Endothelial cell of umbilical vein (primary cell): ENCODE results near the gene RABL3. TPM values are rescaled to one million over a fixed set of nuclear protein-coding genes. Genes with fewer than 3 reads are reported as not detected.

Experiments
- BruUV-seq: library from RNA; stranded (reverse); fragments of 400-500 nt; replicated peaks from 2 replicates; lab custom pipeline; 2021; lab: Mats Ljungman, UMichigan
- CTCF ChIA-PET: fragments of 300-600, 350-600 bp; sonication (Branson Sonifier 250); formaldehyde crosslinking; loops from one replicate; lab custom pipeline; 2021; ENCODE audit warnings: antibody characterized with exemption, inconsistent platforms; lab: Charles Lee
- POLR2A ChIA-PET: fragments of 300-600, 350-600 bp; sonication (Branson Sonifier 250); formaldehyde crosslinking; loops from one replicate; lab custom pipeline; 2021; ENCODE audit warnings: antibody characterized with exemption, inconsistent platforms; lab: Charles Lee
- DNase-seq: peaks from one replicate; pipeline ENCODE4 v3.0.0-alpha.2; 2011; ENCODE audit warnings: low read depth, low spot score
- FAIRE-seq: peaks from 2 replicates; lab custom pipeline; 2011; peaks lifted over from hg19 to GRCh38; lab: Jason Lieb, UNC
- H2AFZ ChIP-seq: 2 replicates; pipeline ENCODE4 v1.6.0; 2012; ENCODE audit warnings: low read depth, low read length, control low read depth, inconsistent platforms
- H3K27ac ChIP-seq: 2 replicates; pipeline ENCODE4 v1.5.1; 2011; ENCODE audit warnings: low read depth, mild to moderate bottlenecking, control low read depth, low read length, moderate library complexity; ENCODE audit not compliant: insufficient read depth
- H3K27me3 ChIP-seq, 2 experiments: 2 replicates each; pipeline versions ENCODE4 v1.6.0 to v1.6.1; 2011; ENCODE audit warnings: low read length in 2 of 2, mixed read lengths in 1 of 2; ENCODE audit not compliant: control insufficient read depth in 2 of 2, insufficient read depth in 2 of 2
- H3K36me3 ChIP-seq, 2 experiments: 2 replicates in 1 of 2; 3 replicates in 1 of 2; pipeline ENCODE4 v1.5.1; 2011; ENCODE audit warnings: low read length in 2 of 2, mild to moderate bottlenecking in 1 of 2, moderate library complexity in 1 of 2; ENCODE audit not compliant: control insufficient read depth in 2 of 2, insufficient read depth in 2 of 2; ENCODE audit errors: extremely low read depth in 1 of 2
- H3K4me1 ChIP-seq: 3 replicates; pipeline ENCODE4 v1.5.1; 2011; ENCODE audit warnings: mild to moderate bottlenecking, low read length; ENCODE audit not compliant: control insufficient read depth, insufficient read depth; ENCODE audit errors: extremely low read depth
- H3K4me2 ChIP-seq: 2 replicates; pipeline ENCODE4 v1.6.1; 2011; ENCODE audit warnings: low read length, control low read depth, mixed read lengths; ENCODE audit not compliant: insufficient read depth
- H3K4me3 ChIP-seq, 3 experiments: fragments of 200-600 bp in 1 of 3; sonication (generic), shearing (Covaris generic) in 1 of 3; replicated peaks in 1 of 3; 2 replicates each; pipeline ENCODE4 v1.5.1; 2011 to 2016; ENCODE audit warnings: control low read depth in 3 of 3, low read length in 3 of 3, mild to moderate bottlenecking in 2 of 3, inconsistent platforms in 1 of 3, low read depth in 1 of 3, moderate library complexity in 1 of 3; ENCODE audit not compliant: insufficient read depth in 1 of 3
- H3K79me2 ChIP-seq: 2 replicates; pipeline ENCODE4 v1.6.0; 2012; ENCODE audit warnings: low read length, inconsistent platforms; ENCODE audit not compliant: control insufficient read depth, insufficient read depth
- H3K9ac ChIP-seq: replicated peaks from 2 replicates; pipeline ENCODE3; 2011; ENCODE audit warnings: low read length, control low read depth; ENCODE audit not compliant: insufficient read depth; ENCODE audit errors: extremely low read depth
- H3K9me1 ChIP-seq: replicated peaks from 3 replicates; pipeline ENCODE4 v1.6.0; 2011; ENCODE audit warnings: mild to moderate bottlenecking, low read length; ENCODE audit not compliant: control insufficient read depth, insufficient read depth; ENCODE audit errors: extremely low read depth
- H3K9me3 ChIP-seq: replicated peaks from 2 replicates; pipeline ENCODE4 v1.5.1; 2012; ENCODE audit warnings: low read length, inconsistent platforms; ENCODE audit not compliant: control insufficient read depth, insufficient read depth
- H4K20me1 ChIP-seq: replicated peaks from 2 replicates; pipeline ENCODE3; 2011; ENCODE audit warnings: mild to moderate bottlenecking, low read length; ENCODE audit not compliant: control insufficient read depth, insufficient read depth; ENCODE audit errors: extremely low read depth
- EZH2 ChIP-seq: IDR thresholded peaks from 2 replicates; pipeline ENCODE4 v1.6.1; 2012; ENCODE audit warnings: borderline replicate concordance, low read depth, mild to moderate bottlenecking, moderate library complexity, low read length, inconsistent platforms; ENCODE audit not compliant: severe bottlenecking
- FOS ChIP-seq: IDR thresholded peaks from 2 replicates; pipeline ENCODE4 v1.6.1; 2011; ENCODE audit warnings: mild to moderate bottlenecking, low read length, moderate library complexity, borderline replicate concordance; ENCODE audit not compliant: insufficient read depth
- GATA2 ChIP-seq: IDR thresholded peaks from 2 replicates; pipeline ENCODE4 v1.7.0; 2011; ENCODE audit warnings: low read depth, mild to moderate bottlenecking, moderate library complexity, mixed read lengths, low read length; ENCODE audit not compliant: insufficient read length, insufficient read depth
- JUN ChIP-seq: IDR thresholded peaks from 2 replicates; pipeline ENCODE4 v1.6.1; 2011; ENCODE audit warnings: borderline replicate concordance, low read depth; ENCODE audit not compliant: insufficient read length, insufficient read depth
- MYC ChIP-seq: IDR thresholded peaks from one replicate; pipeline ENCODE4 v1.6.1; 2011; ENCODE audit warnings: mild to moderate bottlenecking, low read depth, low read length
- POLR2A ChIP-seq: IDR thresholded peaks from 2 replicates; pipeline ENCODE4 v1.6.1; 2012; ENCODE audit warnings: low read depth, mild to moderate bottlenecking, control low read depth, low read length
- POLR2AphosphoS5 ChIP-seq: IDR thresholded peaks from 2 replicates; pipeline ENCODE4 v1.6.1; 2012; ENCODE audit warnings: low read depth, mild to moderate bottlenecking, control low read depth, low read length, moderate library complexity; ENCODE audit not compliant: insufficient read depth
- dilution Hi-C: fragments of 300-500 bp; cut with MboI; formaldehyde crosslinking; loops from one replicate; pipeline ENCODE4 v1.15.0; 2019; ENCODE audit warnings: low sequenced_read_pairs; ENCODE audit not compliant: extremely low pct_ligation_motif_present
- intact Hi-C: fragments of 100-400 bp; cut with micrococcal nuclease; formaldehyde crosslinking; loops from one replicate; pipeline ENCODE4 v1.10.0; 2022
- polyA plus RNA-seq, 4 experiments: library from polyadenylated mRNA; depleted of rRNA in 3 of 4; stranded (reverse) in 3 of 4; unstranded in 1 of 4; fragments of >200 nt; gene quantifications; 2 replicates each; pipeline versions ENCODE4 v1.2.1 to v1.2.3, GENCODE V29; 2011 to 2012; ENCODE audit warnings: missing spikeins in 1 of 4
- total RNA-seq: library from RNA; stranded (reverse); gene quantifications from 2 replicates; pipeline ENCODE4 v1.2.3, GENCODE V29; 2021
- TF ChIP-seq, protein P1 (sequence below): IDR thresholded peaks from 2 replicates; pipeline ENCODE4 v1.6.1; 2011; ENCODE audit not compliant: insufficient read depth, insufficient read length
- TF ChIP-seq, protein P2 (sequence below), 2 donors: IDR thresholded peaks; 1 replicate in 1 of 2; 2 replicates in 1 of 2; pipeline ENCODE4 v1.5.1; 2011; ENCODE audit warnings: low read length in 2 of 2, mild to moderate bottlenecking in 2 of 2, moderate library complexity in 2 of 2, control low read depth in 1 of 2, inconsistent platforms in 1 of 2, low read depth in 1 of 2; ENCODE audit not compliant: insufficient read depth in 1 of 2; ENCODE audit errors: extremely low read depth in 1 of 2

The RABL3 gene
- total and polyA plus RNA-seq, 2 donors (not counting 3 experiments of a cell fraction or from before 2014, with no cell fraction given) = 4.3 to 24.9 TPM

DNA sequence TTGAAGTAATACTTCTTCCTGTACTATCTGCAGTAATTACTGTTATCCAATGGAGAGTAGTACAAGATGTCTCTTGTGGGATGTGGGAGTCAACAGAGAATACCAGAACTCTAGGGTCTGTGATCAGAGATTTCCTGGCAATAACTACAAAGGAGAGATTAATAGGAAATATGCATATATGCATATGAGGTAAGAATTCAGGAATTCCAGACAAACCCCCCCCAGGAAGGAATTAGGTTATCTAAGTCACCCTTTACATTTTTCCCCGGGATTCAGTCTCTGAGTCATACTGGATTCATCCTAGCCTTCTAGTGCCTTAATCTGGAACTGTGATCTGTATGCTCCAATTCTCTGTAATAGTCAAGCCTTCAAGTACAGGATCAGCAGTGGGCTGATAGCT is 49.6 kb upstream of the RABL3 start:
- POLR2A ChIA-PET = interaction anchor here (1.2 kb wide), 1 partner anchor 113 kb away, joined by 5 read pairs; no protein-coding TSS in a partner anchor
- peak; percentile 85 for FAIRE-seq

DNA sequence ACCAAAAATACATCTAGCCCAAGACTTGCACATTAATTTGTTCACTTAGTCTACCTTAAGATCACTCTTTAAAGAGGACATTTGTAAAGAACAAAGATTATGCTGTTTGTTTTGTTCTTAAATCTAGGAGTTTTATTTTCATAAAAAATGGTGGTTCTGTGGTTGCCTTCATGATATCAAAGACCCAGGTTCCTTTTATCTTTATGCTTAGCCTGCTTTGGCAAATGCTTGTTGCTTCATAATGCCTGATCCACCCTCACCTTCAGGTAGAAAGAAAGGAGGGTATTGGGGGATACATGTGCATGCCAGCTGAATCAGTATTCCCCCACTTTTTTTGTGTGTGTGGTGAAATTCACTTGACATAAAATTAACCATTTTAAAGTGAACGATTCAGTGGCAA is 48.7 kb upstream of the RABL3 start:
- dilution Hi-C loops = no loop called here
- DNase-seq (no peak), FAIRE-seq (no peak)
- Histone ChIP-seq H4K20me1 (no peaks in the 10 kb centered on the region), H3K36me3 (no peaks in the 10 kb centered on the region), H3K9me1 (no peaks in the 10 kb centered on the region), H3K4me2 (no peak overlapping the region), H3K4me3 (no peak overlapping the region), H3K27ac (no peak overlapping the region), H3K9ac (no peak overlapping the region), H2AFZ (no peak overlapping the region), H3K9me3 (no peaks in the 10 kb centered on the region), H3K4me1 (peaks cover 34% of the 10 kb centered on the region), H3K27me3 (no peaks in the 10 kb centered on the region), H3K79me2 (no peaks in the 10 kb centered on the region)
- no TSS peak for BruUV-seq
- intact Hi-C loops = no loop called here
- no peak for TF ChIP-seq FOS
- no peak for TF ChIP-seq JUN
- TF ChIP-seq POLR2A = no peak
- TF ChIP-seq EZH2 = no peak
- TF ChIP-seq, protein P1, sequence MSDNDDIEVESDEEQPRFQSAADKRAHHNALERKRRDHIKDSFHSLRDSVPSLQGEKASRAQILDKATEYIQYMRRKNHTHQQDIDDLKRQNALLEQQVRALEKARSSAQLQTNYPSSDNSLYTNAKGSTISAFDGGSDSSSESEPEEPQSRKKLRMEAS = no peak
- TF ChIP-seq GATA2 = no peak
- TF ChIP-seq MYC = no peak
- TF ChIP-seq POLR2AphosphoS5 = no peak
- TF ChIP-seq, protein P2, sequence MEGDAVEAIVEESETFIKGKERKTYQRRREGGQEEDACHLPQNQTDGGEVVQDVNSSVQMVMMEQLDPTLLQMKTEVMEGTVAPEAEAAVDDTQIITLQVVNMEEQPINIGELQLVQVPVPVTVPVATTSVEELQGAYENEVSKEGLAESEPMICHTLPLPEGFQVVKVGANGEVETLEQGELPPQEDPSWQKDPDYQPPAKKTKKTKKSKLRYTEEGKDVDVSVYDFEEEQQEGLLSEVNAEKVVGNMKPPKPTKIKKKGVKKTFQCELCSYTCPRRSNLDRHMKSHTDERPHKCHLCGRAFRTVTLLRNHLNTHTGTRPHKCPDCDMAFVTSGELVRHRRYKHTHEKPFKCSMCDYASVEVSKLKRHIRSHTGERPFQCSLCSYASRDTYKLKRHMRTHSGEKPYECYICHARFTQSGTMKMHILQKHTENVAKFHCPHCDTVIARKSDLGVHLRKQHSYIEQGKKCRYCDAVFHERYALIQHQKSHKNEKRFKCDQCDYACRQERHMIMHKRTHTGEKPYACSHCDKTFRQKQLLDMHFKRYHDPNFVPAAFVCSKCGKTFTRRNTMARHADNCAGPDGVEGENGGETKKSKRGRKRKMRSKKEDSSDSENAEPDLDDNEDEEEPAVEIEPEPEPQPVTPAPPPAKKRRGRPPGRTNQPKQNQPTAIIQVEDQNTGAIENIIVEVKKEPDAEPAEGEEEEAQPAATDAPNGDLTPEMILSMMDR (IDR thresholded peaks at IDR 0.05; ENCODE audit: extremely low read depth in 1 of 2, insufficient read depth in 1 of 2, low read depth in 1 of 2, low read length in 2 of 2) = no peak
- ChIA-PET CTCF (interaction anchor here (1.4 to 5.2 kb wide), 2 partner anchors 227 to 232 kb away, joined by 4 to 228 read pairs; no protein-coding TSS in a partner anchor), POLR2A (no interaction called here)

More for the DNA sequence above, 49.6 kb upstream of the RABL3 start:
- H3K9me1 ChIP-seq = no peaks in the 10 kb centered on the region
- peak; percentile 74 for DNase-seq
- no peaks in the 10 kb centered on the region for H3K27me3 ChIP-seq
- peak; percentile 36 for TF ChIP-seq POLR2A
- TF ChIP-seq JUN = peak; percentile 89
- no peak for TF ChIP-seq EZH2
- TF ChIP-seq POLR2AphosphoS5 = peak; percentile 83
- TF ChIP-seq FOS = peak; percentile 96
- TF ChIP-seq, protein P1 = no peak
- peak; percentile 97 for TF ChIP-seq GATA2
- peak overlapping the region; percentile 74 for H3K27ac ChIP-seq
- no peaks in the 10 kb centered on the region for H3K9me3 ChIP-seq
- no peaks in the 10 kb centered on the region for H3K36me3 ChIP-seq
- dilution Hi-C loops (no loop called here), intact Hi-C loops (loop anchor here (1.0 to 2.0 kb wide), 4 partner anchors 11 to 375 kb away; no protein-coding TSS in a partner anchor)
- peaks cover 34% of the 10 kb centered on the region for H3K4me1 ChIP-seq
- no peak overlapping the region for H3K4me3 ChIP-seq
- no peak overlapping the region for H2AFZ ChIP-seq
- H3K9ac ChIP-seq = no peak overlapping the region
- CTCF ChIA-PET = interaction anchor here (0.6 to 5.2 kb wide), 5 partner anchors 11 to 233 kb away, joined by 3 to 228 read pairs (median 4); partner anchors contain the start of gene NDUFB4
- no peaks in the 10 kb centered on the region for H3K79me2 ChIP-seq
- no TSS peak for BruUV-seq
- peak overlapping the region; percentile 53 for H3K4me2 ChIP-seq
- no peaks in the 10 kb centered on the region for H4K20me1 ChIP-seq
